Measurements from ENCODE around the gene TRAF5.

The TRAF5 gene

GRCh38 chr1:211329764-211330201 lies 3.1 kb downstream of the TRAF5 start:
- DNase-seq (ENCODE audit: insufficient read length) (no peak), FAIRE-seq (peak; percentile 82)
- TF ChIP-seq POLR2AphosphoS5 (IDR thresholded peaks at IDR 0.05; ENCODE audit: low read depth, low read length) (no peak), TAF1 (IDR thresholded peaks at IDR 0.05; ENCODE audit: borderline replicate concordance, low read depth, low read length) (no peak), POLR2A (IDR thresholded peaks at IDR 0.05; ENCODE audit: low read depth, low read length) (no peak)

GRCh38 chr1:211330282-211330936 lies 3.8 kb downstream of the TRAF5 start:
- TF ChIP-seq TAF1 (IDR thresholded peaks at IDR 0.05; ENCODE audit: borderline replicate concordance, low read depth, low read length) (no peak), POLR2A (IDR thresholded peaks at IDR 0.05; ENCODE audit: low read depth, low read length) (no peak), POLR2AphosphoS5 (IDR thresholded peaks at IDR 0.05; ENCODE audit: low read depth, low read length) (no peak)
- FAIRE-seq: no peak

GRCh38 chr1:211331011-211331709 lies 4.5 kb downstream of the TRAF5 start:
- TF ChIP-seq POLR2A (IDR thresholded peaks at IDR 0.05; ENCODE audit: low read depth, low read length): no peak
- no peak for TF ChIP-seq POLR2AphosphoS5 (IDR thresholded peaks at IDR 0.05; ENCODE audit: low read depth, low read length)
- no peak for TF ChIP-seq TAF1 (IDR thresholded peaks at IDR 0.05; ENCODE audit: borderline replicate concordance, low read depth, low read length)
- DNase-seq (ENCODE audit: insufficient read length) (no peak), FAIRE-seq (no peak)

More at GRCh38 chr1:211330282-211330936, 3.8 kb downstream of the TRAF5 start:
- no peak for DNase-seq (ENCODE audit: insufficient read length)

GRCh38 chr1:211332036-211332616 lies 5.5 kb downstream of the TRAF5 start:
- no peak for FAIRE-seq
- DNase-seq (ENCODE audit: insufficient read length): no peak
- no peak for TF ChIP-seq POLR2A (IDR thresholded peaks at IDR 0.05; ENCODE audit: low read depth, low read length)
- TF ChIP-seq TAF1 (IDR thresholded peaks at IDR 0.05; ENCODE audit: borderline replicate concordance, low read depth, low read length): no peak
- no peak for TF ChIP-seq POLR2AphosphoS5 (IDR thresholded peaks at IDR 0.05; ENCODE audit: low read depth, low read length)

- DNase-seq (ENCODE audit: insufficient read length): no peak
- FAIRE-seq: no peak
Observed at GRCh38 chr1:211332830-211333229, 6.2 kb downstream of the TRAF5 start.

GRCh38 chr1:211333906-211334305 lies 7.3 kb downstream of the TRAF5 start:
- FAIRE-seq (no peak), DNase-seq (ENCODE audit: insufficient read length) (no peak)
- TF ChIP-seq POLR2A (IDR thresholded peaks at IDR 0.05; ENCODE audit: low read depth, low read length) (no peak), TAF1 (IDR thresholded peaks at IDR 0.05; ENCODE audit: borderline replicate concordance, low read depth, low read length) (no peak), POLR2AphosphoS5 (IDR thresholded peaks at IDR 0.05; ENCODE audit: low read depth, low read length) (no peak)

More at GRCh38 chr1:211332830-211333229, 6.2 kb downstream of the TRAF5 start:
- TF ChIP-seq POLR2A (IDR thresholded peaks at IDR 0.05; ENCODE audit: low read depth, low read length): no peak
- TF ChIP-seq TAF1 (IDR thresholded peaks at IDR 0.05; ENCODE audit: borderline replicate concordance, low read depth, low read length): no peak
- TF ChIP-seq POLR2AphosphoS5 (IDR thresholded peaks at IDR 0.05; ENCODE audit: low read depth, low read length): no peak

- TF ChIP-seq POLR2A (IDR thresholded peaks at IDR 0.05; ENCODE audit: low read depth, low read length) (no peak), TAF1 (IDR thresholded peaks at IDR 0.05; ENCODE audit: borderline replicate concordance, low read depth, low read length) (no peak), POLR2AphosphoS5 (IDR thresholded peaks at IDR 0.05; ENCODE audit: low read depth, low read length) (no peak)
- DNase-seq (ENCODE audit: insufficient read length) (no peak), FAIRE-seq (no peak)
Observed at GRCh38 chr1:211334986-211335385, 8.4 kb downstream of the TRAF5 start.

GRCh38 chr1:211335522-211336157 lies 9.0 kb downstream of the TRAF5 start:
- DNase-seq (ENCODE audit: insufficient read length) (peak; percentile 41), FAIRE-seq (peak; percentile 78)
- no peak for TF ChIP-seq TAF1 (IDR thresholded peaks at IDR 0.05; ENCODE audit: borderline replicate concordance, low read depth, low read length)
- no peak for TF ChIP-seq POLR2AphosphoS5 (IDR thresholded peaks at IDR 0.05; ENCODE audit: low read depth, low read length)
- no peak for TF ChIP-seq POLR2A (IDR thresholded peaks at IDR 0.05; ENCODE audit: low read depth, low read length)

- TF ChIP-seq POLR2A (IDR thresholded peaks at IDR 0.05; ENCODE audit: low read depth, low read length): no peak
- TF ChIP-seq TAF1 (IDR thresholded peaks at IDR 0.05; ENCODE audit: borderline replicate concordance, low read depth, low read length): no peak
- TF ChIP-seq POLR2AphosphoS5 (IDR thresholded peaks at IDR 0.05; ENCODE audit: low read depth, low read length): no peak
- FAIRE-seq (no peak), DNase-seq (ENCODE audit: insufficient read length) (no peak)
Observed at GRCh38 chr1:211336161-211336560, 9.5 kb downstream of the TRAF5 start.

- FAIRE-seq: no peak
Observed at GRCh38 chr1:211336775-211337174, 10.1 kb downstream of the TRAF5 start.

More at GRCh38 chr1:211336775-211337174, 10.1 kb downstream of the TRAF5 start:
- no peak for DNase-seq (ENCODE audit: insufficient read length)
- no peak for TF ChIP-seq TAF1 (IDR thresholded peaks at IDR 0.05; ENCODE audit: borderline replicate concordance, low read depth, low read length)
- no peak for TF ChIP-seq POLR2AphosphoS5 (IDR thresholded peaks at IDR 0.05; ENCODE audit: low read depth, low read length)
- no peak for TF ChIP-seq POLR2A (IDR thresholded peaks at IDR 0.05; ENCODE audit: low read depth, low read length)

Data from GM12892 (cell line).